Left renal cortex interstitium (tissue), 4 donors: ENCODE measurements around the gene LRPAP1. TPM values are rescaled to one million over a fixed set of nuclear protein-coding genes. Genes with fewer than 3 reads are reported as not detected.
"Not testable (repeated sequence)": the region's sequence is repeated elsewhere in the genome, so short reads cannot be mapped to it uniquely, and the experiment has no call there.

Experiments
- DNase-seq, 4 donors: peaks; one replicate each; pipeline ENCODE4 v3.0.0-alpha.2; 2013; ENCODE audit warnings: low read depth in 4 of 4, low spot score in 2 of 4, missing footprints in 1 of 4
- polyA plus RNA-seq, 4 donors: library from polyadenylated mRNA; unstranded; fragments of 120-200 nt; gene quantifications; one replicate each; pipeline ENCODE4 v1.2.1, GENCODE V29; 2013; ENCODE audit not compliant: insufficient read length in 4 of 4

Gene LRPAP1
- polyA plus RNA-seq, 4 donors: 188 to 268 (median 218) TPM

DNA sequence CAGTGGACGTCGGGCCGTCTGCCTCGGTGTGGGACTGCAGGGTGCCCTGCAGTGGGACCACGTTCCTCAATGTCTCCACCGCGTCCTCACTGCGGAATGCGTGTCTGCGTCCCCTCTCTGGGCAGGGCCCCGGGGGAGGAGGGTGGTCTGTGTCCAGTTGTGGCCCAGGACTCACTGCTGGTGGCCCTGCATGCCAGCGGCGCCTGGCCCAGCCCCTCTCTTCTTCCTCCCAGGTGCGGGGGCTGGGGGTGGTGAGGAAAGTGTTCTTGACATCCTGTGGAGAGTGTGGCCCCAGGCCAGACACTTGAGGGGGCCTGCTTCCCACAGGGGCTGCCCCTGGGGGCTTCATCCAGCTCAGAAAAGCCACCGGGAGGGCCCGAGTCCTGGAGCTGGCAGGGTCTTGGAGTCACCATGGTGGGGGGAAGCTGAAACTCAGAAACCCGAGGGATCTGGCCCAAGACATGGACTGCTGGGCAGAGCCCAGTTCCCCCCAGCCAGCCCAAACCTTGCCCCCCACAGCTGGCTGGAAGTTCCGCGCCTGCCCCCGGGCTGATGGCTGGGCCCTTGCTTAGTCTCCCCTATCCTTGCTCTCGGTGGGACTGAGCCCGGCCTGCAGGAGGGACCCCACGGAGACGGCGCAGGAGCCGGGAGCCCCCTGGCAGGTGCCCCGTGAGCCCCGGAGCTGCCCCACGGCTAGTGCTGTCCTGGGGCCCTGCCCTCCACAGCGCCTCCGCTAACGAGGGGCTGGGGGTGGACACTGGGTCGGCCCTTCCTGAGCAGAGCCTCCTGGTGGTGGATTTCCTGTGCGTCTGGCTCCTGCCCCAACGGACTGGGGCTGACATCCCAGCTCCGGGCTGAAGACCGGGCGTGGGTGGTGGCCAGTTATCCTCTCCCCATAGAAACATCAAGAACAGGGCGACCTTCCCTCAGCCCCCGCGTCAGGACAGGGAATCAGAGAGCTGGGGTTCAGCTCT lies 66.2 kb downstream of the LRPAP1 start:
- no peak for DNase-seq

- no peak for DNase-seq
Observed at GRCh38 chr4:3464911-3465697, 67.1 kb downstream of the LRPAP1 start.

DNA sequence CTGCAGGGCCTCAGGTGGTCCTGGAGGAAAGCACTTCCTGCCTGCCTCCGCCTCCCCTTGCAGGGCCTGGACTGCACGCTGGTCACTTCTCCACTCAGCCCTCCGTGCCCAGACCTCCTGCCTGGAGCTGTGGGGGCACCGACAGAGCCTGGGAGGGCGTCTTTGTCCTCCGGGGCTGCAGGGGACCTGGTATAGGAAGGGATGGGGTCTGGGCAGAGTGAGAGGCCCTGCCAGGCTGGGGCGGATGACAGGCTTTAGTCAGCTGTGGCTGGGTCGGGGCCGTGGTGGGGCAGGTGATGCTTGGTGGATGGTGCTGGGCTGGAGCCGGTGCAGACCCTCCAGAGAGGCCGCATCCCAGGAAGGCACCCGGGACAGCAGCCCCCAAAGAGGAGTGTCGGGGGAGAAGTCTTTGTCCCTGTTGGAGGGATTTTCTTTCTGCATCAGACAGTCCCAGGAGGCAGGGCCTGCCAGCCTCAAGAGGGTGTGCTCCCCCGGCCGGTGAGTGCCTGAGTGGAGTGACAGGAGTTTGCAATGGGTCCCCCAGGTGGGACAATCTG lies 67.8 kb downstream of the LRPAP1 start:
- DNase-seq: no peak

DNA sequence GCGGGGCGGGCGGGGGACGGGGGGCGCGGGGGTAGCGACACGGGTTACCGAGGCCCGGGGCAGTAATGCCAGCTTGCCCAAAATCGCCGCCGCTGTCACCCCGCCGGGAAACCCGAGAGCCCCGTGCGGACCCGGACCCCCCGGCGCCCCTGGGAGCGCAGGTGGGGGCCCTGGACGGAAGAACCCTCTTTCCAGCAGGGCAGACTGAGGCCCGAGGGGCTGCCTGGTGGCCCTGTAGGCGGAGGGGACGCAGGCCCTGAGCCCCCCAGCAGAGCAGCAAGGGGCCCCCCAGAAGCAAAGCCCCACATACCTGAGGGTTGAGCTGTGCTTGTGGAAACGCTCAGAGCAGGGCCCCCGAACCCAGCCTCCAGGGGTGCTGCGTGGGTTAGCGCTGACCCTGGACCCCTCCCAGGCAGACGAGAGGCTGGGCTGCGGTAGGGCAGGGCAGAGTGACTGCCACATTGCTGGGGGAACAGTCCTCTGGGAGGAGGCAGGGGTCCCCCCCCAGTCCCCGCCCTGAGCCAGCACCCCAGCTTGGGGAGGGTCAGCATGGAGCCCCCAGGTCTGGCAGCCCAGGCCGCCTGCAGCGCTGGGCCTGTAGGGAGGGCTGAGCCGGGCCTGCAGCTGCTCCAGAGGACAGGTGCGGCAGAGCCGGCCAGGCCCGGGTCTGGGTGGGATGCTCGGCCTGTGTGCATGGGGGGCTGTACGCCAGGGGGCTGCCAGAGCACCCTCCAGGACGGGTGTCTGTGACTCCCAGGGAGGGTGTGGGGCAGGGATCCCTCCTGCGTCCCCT lies 68.5 kb downstream of the LRPAP1 start:
- DNase-seq: no peak

- DNase-seq: no peak
Observed at GRCh38 chr4:3462790-3463415, 69.3 kb downstream of the LRPAP1 start, which contains the start of gene DOK7. Gene DOK7, plus strand, starts transcription at chr4:3463306. Its CDS starts 70 bp downstream, at chr4:3463376.

DNA sequence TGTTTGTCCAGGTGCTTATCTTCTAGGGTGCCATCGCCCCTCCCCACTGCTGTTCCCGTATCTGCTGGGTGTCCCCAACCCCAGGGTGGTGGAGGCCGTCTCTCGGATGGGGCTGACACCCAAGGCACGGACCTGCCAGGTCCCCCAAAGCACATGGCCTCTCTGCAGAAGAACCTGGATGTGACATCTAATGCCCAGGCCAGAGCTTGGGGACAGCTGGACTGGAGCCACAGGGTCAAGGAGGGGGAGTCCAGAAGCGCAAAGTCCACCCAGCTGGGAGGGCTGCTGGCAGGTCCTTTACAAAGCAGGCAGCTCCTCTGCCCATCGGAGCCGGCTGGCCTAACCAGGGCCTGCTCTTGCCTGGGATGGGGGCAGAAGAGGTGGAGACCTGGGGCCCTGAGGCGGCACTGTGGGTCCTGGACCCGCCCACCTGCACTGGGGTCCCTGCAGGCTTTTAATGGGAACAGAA lies 69.9 kb downstream of the LRPAP1 start:
- DNase-seq: no peak

DNA sequence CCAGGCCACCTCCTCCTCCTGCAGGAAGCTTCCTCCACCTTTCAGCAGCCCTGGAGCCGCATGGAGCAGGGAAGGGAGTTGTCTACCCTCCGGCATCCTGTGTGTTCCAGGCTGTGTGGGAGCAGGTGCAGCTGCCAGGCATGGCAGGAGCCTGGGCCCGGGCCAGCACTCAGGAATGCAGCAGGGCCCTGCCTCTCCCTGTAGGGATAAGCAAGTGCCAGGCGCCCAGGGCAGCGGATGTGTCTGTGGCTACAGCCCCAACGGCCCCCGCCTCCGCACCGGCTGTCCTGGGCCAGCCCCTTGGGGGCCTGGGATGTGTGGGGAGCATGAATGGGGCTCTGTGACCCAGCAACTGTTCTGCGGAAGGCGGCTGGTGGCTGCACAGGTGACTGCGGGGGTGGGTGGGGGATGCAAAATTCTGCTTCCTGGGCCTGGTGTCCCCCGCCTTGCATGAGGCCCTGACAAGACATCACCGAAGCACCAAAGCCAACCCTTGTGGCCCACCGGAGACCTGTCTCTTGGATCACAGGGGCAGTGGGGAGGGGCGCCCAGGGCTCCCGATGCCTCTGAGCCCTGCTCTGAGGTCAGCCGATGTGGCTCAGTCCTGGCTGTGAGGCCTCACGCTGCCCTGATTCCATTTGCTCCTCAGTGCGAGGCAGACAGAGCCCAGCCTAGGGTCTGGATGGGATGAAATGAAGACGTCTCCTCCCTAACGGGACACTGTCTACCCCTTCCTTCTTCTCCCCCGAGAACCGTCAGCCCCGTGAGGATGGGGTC lies 70.5 kb downstream of the LRPAP1 start:
- peak in 1 of 4 donors; percentile 52 for DNase-seq

DNA sequence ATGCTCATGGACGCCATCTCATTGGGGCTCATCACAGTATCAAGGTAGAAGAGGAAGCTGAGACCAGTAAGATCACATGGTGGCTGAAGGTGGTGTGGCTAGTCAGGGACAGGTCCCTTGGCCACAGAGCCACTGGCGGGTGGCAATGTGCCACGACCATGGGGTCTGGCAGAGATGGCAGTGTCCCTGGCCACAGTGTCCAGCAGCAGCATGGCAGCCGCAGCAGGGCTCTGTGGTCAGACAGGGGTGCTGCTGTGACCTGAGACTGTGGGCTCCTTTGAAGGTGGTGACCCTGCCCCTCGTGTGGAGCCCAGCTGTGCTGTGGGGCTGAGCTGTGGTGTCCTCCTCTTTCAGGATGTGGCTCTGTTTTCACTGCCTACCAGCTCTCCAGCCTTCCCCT lies 71.3 kb downstream of the LRPAP1 start:
- no peak for DNase-seq

- not testable (repeated sequence) for DNase-seq
Observed at GRCh38 chr4:3459156-3459555, 73.1 kb downstream of the LRPAP1 start.

DNA sequence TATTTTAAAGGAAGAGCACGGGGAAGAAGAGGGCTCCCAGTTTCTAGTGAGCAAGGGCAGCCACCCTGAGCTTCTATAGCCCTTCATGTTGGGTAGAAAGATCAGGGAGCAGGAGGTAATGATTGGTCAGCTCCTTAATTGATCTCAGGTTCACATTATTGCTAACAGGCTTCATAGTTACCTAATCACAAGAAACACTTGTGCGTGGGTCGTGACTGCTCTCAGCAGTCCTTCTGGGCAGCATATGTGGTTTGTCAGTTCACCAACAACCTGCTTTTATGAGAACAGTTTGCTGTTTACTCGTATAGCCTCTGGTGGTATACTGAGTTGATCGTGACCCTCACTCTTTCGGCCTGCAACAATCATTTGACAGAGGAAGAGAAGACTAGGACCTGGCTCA lies 73.9 kb downstream of the LRPAP1 start:
- no peak for DNase-seq

- DNase-seq: not testable (repeated sequence)
Observed at GRCh38 chr4:3455596-3455995, 76.6 kb downstream of the LRPAP1 start.

Other genes with a start within 250 kb of the LRPAP1 start
- gene RGS12, start 239.4 kb downstream of the LRPAP1 start, polyA plus RNA-seq: 10 to 100 TPM; 31.4 to 64.4 (median 50.5) TPM
- gene HGFAC, start 90.5 kb downstream of the LRPAP1 start, polyA plus RNA-seq: 1 to 10 TPM in 3 of 4 donors, under 1 TPM in 1; 0.78 to 4.1 (median 1.7) TPM
- 1 to 10 TPM; 2.0 to 3.4 (median 2.5) TPM for gene DOK7, start 69.1 kb downstream of the LRPAP1 start, polyA plus RNA-seq
- 10 to 100 TPM in 2 of 4 donors, 1 to 10 TPM in 2; 5.2 to 16.2 (median 12.6) TPM for gene ADRA2C, start 234.0 kb upstream of the LRPAP1 start, polyA plus RNA-seq